Omental fat pad (tissue), 4 donors: ENCODE data around the gene TBC1D13. TPM values are rescaled to one million over a fixed set of nuclear protein-coding genes. Genes with fewer than 3 reads are reported as not detected.
A peak's percentile ranks its signal among the peaks of the same experiment; 100 is the strongest.

Experiments used
- ATAC-seq: fragments of 150-250 bp; one replicate; pipeline ENCODE4 v1.9.1; 2016; ENCODE audit warnings: mild to moderate bottlenecking, moderate library complexity; ENCODE audit not compliant: low FRiP score
- DNase-seq: peaks from one replicate; pipeline ENCODE4 v3.0.0-alpha.2; 2019; ENCODE audit warnings: low spot score
- total RNA-seq, 4 donors: library from RNA; depleted of rRNA; stranded (reverse); fragments of >200 nt; gene quantifications; one replicate each; pipeline ENCODE4 v1.1.0, GENCODE V29; 2016
- TF ChIP-seq, protein P1 (sequence below), 3 donors: fragments of 450-650 bp; IDR thresholded peaks; one replicate each; pipeline ENCODE4 v1.5.1; 2016 to 2017; ENCODE audit warnings: antibody characterized with exemption in 3 of 3, mild to moderate bottlenecking in 3 of 3, moderate library complexity in 2 of 3

The TBC1D13 gene
- total RNA-seq, 4 donors from 2014 or later, result 12.1 to 21.4 (median 14.9) TPM

DNA sequence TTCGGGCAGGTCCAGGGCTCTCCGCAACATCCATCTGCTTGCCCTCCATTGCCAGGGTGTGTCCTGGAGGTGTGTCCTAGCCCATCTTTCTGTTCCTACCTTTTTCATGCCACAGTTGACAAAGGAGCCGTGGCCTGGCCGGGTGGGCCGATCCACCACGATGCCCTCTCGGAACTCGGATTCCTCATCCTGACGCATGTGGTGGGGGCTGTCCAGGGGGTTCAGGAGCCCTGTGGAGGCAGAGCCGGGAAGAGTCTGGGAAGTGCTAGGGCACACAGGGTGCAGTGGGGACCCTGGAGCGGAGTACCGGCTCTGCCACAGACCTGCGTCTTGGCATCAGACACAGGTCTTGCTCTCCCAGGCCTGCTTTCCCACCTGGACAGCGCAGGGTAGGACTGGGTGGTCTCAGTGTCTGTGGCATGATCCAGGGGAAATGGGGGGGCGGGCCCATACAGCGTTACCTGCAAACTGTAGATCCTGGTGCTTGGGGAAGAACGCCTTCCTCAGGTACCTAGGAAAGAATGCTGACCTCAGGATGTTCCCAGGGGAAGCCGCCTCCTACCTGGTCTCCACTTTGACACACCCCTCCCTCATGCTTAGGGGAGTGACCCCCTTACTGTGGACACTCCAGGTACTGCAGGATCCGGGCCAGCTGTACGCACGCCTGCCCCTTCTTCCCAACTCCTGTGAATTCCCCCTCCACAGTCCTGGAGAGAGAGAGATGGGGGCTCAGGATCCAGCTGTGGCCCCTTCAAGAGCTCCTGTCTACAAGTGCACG is 39.1 kb downstream of the TBC1D13 start:
- ATAC-seq, result no peak
- TF ChIP-seq, protein P1, sequence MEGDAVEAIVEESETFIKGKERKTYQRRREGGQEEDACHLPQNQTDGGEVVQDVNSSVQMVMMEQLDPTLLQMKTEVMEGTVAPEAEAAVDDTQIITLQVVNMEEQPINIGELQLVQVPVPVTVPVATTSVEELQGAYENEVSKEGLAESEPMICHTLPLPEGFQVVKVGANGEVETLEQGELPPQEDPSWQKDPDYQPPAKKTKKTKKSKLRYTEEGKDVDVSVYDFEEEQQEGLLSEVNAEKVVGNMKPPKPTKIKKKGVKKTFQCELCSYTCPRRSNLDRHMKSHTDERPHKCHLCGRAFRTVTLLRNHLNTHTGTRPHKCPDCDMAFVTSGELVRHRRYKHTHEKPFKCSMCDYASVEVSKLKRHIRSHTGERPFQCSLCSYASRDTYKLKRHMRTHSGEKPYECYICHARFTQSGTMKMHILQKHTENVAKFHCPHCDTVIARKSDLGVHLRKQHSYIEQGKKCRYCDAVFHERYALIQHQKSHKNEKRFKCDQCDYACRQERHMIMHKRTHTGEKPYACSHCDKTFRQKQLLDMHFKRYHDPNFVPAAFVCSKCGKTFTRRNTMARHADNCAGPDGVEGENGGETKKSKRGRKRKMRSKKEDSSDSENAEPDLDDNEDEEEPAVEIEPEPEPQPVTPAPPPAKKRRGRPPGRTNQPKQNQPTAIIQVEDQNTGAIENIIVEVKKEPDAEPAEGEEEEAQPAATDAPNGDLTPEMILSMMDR (IDR thresholded peaks at IDR 0.05), result no peak
- DNase-seq, result no peak

DNA sequence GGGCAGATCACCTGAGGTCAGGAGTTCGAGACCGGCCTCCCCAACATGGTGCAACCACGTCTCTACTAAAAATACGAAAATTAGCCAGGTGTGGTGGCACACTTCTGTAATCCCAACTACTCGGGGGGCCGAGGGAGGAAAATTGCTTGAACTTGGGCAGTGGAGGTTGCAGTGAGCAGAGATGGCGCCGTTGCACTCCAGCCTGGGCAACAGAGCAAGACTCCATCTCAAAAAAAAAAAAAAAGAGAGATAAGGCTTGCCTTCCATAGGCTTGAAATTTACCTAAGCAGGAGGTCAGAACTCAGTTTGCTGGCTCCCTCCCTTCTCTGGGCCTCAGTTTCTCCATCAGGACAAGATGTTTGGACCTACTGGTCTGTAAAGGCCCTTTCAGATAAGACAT is 41.2 kb downstream of the TBC1D13 start:
- ATAC-seq (no peak), DNase-seq (no peak)
- TF ChIP-seq, protein P1 (IDR thresholded peaks at IDR 0.05), result no peak

DNA sequence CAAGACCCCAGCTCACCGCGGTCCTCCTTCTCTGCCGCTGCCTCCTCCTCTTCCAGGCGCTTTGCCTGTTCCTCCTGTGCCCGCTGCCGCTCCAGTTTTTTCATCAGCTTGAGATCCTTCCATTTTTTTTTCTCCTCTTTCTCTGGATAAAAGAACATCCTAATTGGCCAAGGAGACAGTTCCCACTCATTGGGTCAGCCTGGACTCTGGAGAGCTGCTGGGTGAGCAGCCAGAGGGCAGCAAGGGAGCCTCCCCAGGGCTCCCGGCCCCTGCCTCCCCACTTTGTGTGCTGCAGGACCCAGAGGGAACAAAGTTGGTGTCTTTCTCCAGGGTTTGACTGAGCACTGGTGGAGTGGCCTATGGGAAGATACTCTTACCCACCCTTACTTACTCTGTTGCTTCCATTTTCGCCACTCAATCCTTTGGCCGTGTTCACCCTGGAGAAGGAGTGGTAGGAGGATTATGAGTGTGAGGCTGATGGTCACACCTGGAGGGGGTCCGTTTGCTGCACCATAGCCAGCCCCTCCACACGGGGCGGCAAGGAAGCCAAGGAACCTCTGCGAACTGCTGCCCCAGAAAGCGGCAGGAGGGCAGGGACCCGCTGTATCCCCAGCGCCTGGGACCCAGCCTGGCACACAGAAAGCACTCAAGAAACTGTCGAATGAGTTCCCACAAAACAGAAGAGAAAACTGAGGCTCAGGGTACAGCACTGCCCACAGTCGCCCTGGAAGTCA is 41.8 kb downstream of the TBC1D13 start:
- ATAC-seq (peak; percentile 14), DNase-seq (no peak)
- TF ChIP-seq, protein P1 (IDR thresholded peaks at IDR 0.05), result no peak

DNA sequence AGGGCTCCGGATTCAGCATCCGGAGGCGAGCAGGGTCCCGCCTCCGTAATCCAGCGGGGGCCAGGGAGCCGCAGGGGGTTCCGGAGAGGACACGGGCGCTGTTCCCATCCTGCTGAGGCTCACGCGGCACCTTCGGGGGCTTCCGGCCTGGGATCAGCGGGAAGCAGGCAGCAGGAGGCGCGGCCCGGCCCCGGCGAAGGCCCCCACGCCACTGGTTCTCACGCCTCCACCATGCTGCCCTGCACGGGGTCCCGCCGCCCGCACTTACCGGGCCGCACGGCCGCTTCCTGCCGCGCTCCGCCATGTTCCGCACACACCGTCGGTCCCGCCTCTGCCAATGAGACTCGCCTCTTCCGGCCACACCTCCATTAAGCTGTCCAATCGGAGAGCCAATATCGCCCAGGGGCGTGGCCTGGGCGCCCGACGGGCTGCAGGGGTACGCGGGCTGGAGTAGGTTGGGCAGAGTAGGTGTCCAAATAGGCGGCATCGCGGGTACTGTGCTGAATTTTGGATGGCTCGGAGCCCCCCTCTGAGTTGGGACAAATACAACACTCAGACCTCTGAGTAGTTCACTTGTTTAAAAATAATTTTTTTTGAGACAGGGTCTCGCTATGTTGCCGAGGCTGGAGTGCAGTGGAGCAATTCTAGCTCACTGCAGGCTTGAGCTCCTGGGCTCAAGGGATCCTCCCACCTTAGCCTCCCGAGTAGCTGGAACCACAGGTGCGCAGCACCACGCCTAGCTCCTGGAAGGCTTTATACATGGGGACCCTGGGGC is 42.6 kb downstream of the TBC1D13 start, which contains the start of gene SPOUT1:
TSS of gene SPOUT1 (minus strand) at position 318 of the 775 bp plus-strand sequence. CDS start at position 304, 14 bp downstream.
- TF ChIP-seq, protein P1 (IDR thresholded peaks at IDR 0.05), result no peak
- peak; percentile 99 for ATAC-seq
- DNase-seq, result peak; percentile 67

DNA sequence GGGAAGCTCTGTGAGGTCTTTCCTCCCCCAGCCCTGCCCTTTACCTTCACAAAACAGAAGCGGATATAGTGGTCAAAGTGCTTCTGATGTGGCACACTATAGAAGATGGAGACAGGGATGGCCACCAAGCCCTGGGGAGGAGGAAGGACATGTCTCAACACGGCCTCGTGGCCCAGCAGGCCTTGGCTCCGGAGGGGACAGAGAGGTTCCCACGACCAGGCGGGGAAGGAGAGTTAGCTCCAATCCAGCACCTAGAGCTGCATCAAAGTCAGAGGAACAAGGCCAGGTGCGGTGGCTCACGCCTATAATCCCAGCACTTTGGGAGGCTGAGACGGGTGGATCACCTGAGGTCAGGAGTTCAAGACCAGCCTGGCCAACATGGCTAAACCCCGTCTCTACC is 46.6 kb downstream of the TBC1D13 start:
- DNase-seq (no peak), ATAC-seq (no peak)
- TF ChIP-seq, protein P1 (IDR thresholded peaks at IDR 0.05), result no peak

DNA sequence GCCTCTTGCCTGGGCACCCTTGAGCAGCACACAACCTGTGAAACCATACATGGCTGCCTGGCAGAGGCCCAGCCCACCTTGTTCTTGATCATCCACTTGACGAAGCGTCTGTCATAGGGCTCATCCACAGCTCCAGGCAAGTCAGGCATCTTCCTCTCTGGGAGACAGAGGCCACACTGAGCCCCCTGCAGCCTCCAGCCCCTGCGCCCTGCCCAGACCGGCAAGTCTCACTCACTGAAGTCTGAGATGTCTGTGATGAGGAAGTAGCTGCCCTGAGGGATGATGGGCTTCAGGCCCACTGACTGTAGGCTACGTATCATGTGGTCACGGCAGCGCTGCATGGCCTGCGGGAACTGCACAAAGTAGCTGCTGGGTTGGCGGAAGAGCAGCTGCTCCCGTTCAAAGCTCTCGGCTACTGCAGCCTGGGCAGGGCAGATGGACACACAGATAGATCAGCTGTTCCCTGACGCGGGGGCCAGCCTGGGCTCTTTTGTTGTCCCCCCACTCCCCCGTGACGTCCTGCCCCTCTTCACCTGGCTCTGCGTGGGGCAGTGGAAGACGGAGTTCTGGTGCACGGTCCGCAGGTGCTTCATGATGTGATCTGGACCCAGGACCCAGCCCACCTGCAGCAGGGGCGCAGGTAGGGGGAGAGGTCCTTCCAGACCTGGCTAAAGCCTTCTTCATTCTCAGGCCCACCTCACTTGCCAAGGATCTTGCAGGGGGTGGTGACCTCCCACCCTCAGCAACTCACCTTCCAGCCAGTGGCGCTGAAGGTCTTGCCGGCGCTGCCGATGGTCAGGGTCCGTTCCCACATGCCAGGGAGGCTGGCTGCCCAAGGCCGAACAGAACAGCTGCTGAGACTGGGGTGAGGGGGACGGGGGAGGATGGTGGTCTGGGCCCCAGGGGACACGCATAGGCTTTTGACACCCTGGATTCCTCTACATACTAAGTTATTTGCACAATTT is 48.5 kb downstream of the TBC1D13 start:
- no peak for DNase-seq
- ATAC-seq, result no peak
- TF ChIP-seq, protein P1 (IDR thresholded peaks at IDR 0.05), result no peak
